Uterus (tissue), 4 donors: ENCODE data around the gene USP44. TPM values are rescaled to one million over a fixed set of nuclear protein-coding genes. Genes with fewer than 3 reads are reported as not detected.

Source experiments
- DNase-seq, 2 donors: peaks; one replicate each; pipeline ENCODE4 v3.0.0-alpha.2; 2019 to 2020
- H3K27ac ChIP-seq, 2 donors: fragments of 200-600 bp; sonication (generic); 1 replicate in 1 of 2; 2 replicates in 1 of 2; pipeline ENCODE4 v1.5.1; 2016 to 2018
- H3K27me3 ChIP-seq, 2 donors: fragments of 200-600 bp; sonication (generic); one replicate each; pipeline ENCODE4 v1.5.1; 2018 to 2019; ENCODE audit warnings: control low read depth in 1 of 2
- H3K36me3 ChIP-seq, 2 donors: fragments of 200-600 bp; sonication (generic); one replicate each; pipeline ENCODE4 v1.5.1; 2019; ENCODE audit warnings: control low read depth in 1 of 2
- H3K4me1 ChIP-seq, 2 donors: fragments of 200-600 bp; sonication (generic); one replicate each; pipeline ENCODE4 v1.5.1; 2018 to 2019; ENCODE audit warnings: control low read depth in 1 of 2
- H3K4me3 ChIP-seq, 2 donors: fragments of 200-600 bp; sonication (generic); 1 replicate in 1 of 2; 2 replicates in 1 of 2; pipeline ENCODE4 v1.5.1; 2018 to 2019; ENCODE audit warnings: mild to moderate bottlenecking in 1 of 2
- H3K9me3 ChIP-seq, 2 donors: fragments of 200-600 bp; sonication (generic); one replicate each; pipeline ENCODE4 v1.5.1; 2019; ENCODE audit warnings: control low read depth in 1 of 2
- POLR2A ChIP-seq, 2 donors: fragments of 450-650 bp; IDR thresholded peaks; one replicate each; pipeline ENCODE4 v1.6.1; 2016; ENCODE audit warnings: antibody characterized with exemption in 2 of 2, mild to moderate bottlenecking in 1 of 2, moderate library complexity in 1 of 2
- intact Hi-C: fragments of 100-400 bp; cut with DNase I; formaldehyde crosslinking; loops from one replicate; pipeline ENCODE4 v1.15.1; 2023; ENCODE audit warnings: low total_unique reads
- total RNA-seq, 4 donors: library from RNA; depleted of rRNA in 3 of 4; stranded (reverse); fragments of >200 nt in 3 of 4; gene quantifications; one replicate each; pipeline versions ENCODE4 v1.1.0 to v1.2.4, GENCODE V29; 2014 to 2023
- TF ChIP-seq, protein P1 (sequence below), 4 experiments: fragments of 200-600 bp in 2 of 4; fragments of 450-650 bp in 2 of 4; sonication (generic) in 2 of 4; IDR thresholded peaks; one replicate each; pipeline ENCODE4 v1.5.1; 2016 to 2019; ENCODE audit warnings: antibody characterized with exemption in 4 of 4, mild to moderate bottlenecking in 2 of 4, moderate library complexity in 1 of 4
- donor health status: DM: yes; HTN: yes; CAD: no.

The USP44 gene
- total RNA-seq, 4 donors from 2014 or later: 2.6 to 7.7 (median 5.0) TPM

DNA sequence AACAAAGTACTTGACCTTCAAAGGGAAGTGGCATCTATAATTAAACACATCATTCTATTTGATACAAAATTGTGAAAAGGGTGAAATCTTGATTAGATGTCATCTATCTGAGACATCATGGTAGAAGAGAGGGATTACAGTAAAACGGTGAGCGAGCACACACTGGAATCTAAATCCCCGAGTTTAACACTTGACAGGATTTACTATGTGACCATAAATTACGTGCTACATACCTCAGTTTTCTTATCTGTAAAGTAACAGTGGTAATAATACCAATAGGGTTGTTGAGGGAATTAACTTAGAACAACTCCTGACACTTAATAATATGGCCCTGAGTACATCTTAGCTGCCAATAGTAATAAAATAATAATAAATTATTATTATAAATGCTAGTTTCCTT is 13.3 kb downstream of the USP44 start:
- no peak for DNase-seq
- H3K9me3 ChIP-seq: no peaks in the 10 kb centered on the region
- TF ChIP-seq, protein P1, sequence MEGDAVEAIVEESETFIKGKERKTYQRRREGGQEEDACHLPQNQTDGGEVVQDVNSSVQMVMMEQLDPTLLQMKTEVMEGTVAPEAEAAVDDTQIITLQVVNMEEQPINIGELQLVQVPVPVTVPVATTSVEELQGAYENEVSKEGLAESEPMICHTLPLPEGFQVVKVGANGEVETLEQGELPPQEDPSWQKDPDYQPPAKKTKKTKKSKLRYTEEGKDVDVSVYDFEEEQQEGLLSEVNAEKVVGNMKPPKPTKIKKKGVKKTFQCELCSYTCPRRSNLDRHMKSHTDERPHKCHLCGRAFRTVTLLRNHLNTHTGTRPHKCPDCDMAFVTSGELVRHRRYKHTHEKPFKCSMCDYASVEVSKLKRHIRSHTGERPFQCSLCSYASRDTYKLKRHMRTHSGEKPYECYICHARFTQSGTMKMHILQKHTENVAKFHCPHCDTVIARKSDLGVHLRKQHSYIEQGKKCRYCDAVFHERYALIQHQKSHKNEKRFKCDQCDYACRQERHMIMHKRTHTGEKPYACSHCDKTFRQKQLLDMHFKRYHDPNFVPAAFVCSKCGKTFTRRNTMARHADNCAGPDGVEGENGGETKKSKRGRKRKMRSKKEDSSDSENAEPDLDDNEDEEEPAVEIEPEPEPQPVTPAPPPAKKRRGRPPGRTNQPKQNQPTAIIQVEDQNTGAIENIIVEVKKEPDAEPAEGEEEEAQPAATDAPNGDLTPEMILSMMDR (IDR thresholded peaks at IDR 0.05): no peak
- no peak for TF ChIP-seq POLR2A (IDR thresholded peaks at IDR 0.05)
- H3K27me3 ChIP-seq: no peaks in the 10 kb centered on the region
- intact Hi-C loops: loop anchor here (10.0 kb wide), 1 partner anchor 423 kb away; no protein-coding TSS in a partner anchor
- H3K4me3 ChIP-seq: no peak overlapping the region
- H3K36me3 ChIP-seq: no peaks in the 10 kb centered on the region
- H3K4me1 ChIP-seq: no peaks in the 10 kb centered on the region
- H3K27ac ChIP-seq: no peak overlapping the region

DNA sequence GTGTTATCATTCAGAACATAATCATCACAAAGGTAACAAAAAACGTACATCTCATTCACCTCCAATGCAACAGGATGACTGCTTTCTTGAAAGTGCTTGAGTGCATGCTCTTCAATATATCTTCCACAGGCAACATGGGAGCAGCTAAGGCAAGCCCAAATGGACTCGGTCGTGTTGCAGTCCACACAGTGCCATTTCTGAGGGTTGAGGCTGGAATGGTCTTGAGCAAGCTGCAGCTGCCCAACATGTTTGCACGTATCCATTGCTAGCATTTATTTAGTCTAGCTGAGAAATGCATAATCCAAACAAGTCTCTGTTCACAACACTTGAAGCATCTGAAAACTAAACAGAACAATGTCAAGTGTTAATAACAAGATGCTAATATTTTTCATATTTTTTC is 17.3 kb downstream of the USP44 start:
- no peak overlapping the region for H3K4me3 ChIP-seq
- TF ChIP-seq, protein P1 (IDR thresholded peaks at IDR 0.05): no peak
- no peak for TF ChIP-seq POLR2A (IDR thresholded peaks at IDR 0.05)
- no peaks in the 10 kb centered on the region for H3K4me1 ChIP-seq
- H3K36me3 ChIP-seq: no peaks in the 10 kb centered on the region
- DNase-seq: no peak
- H3K9me3 ChIP-seq: no peaks in the 10 kb centered on the region
- H3K27me3 ChIP-seq: no peaks in the 10 kb centered on the region
- intact Hi-C loops: loop anchor here (10.0 kb wide), 1 partner anchor 419 kb away; no protein-coding TSS in a partner anchor
- H3K27ac ChIP-seq: no peak overlapping the region

DNA sequence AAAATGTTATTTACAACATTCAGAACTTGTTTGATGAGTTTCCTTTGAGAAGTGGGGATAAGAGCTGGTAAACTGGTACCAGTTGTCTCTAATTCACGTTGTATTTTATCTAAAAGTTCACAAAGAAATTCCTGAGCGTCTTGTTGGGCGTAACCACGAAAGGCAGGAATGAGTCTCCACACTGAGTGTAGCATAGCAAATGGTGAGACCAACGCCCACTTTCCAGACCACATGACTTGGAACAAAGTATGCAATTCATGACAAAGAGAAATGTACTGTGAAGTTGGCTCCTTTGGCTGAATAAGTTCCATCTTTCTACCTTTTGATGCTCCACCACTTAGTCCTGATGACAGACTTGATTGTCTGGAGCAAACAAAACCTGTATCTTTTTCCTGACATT is 18.4 kb downstream of the USP44 start:
- Histone ChIP-seq H3K27ac (no peak overlapping the region), H3K36me3 (no peaks in the 10 kb centered on the region), H3K4me3 (no peak overlapping the region), H3K27me3 (no peaks in the 10 kb centered on the region), H3K4me1 (no peaks in the 10 kb centered on the region), H3K9me3 (no peaks in the 10 kb centered on the region)
- intact Hi-C loops: loop anchor here (10.0 kb wide), 1 partner anchor 418 kb away; no protein-coding TSS in a partner anchor
- no peak for DNase-seq
- no peak for TF ChIP-seq POLR2A (IDR thresholded peaks at IDR 0.05)
- TF ChIP-seq, protein P1 (IDR thresholded peaks at IDR 0.05): no peak

DNA sequence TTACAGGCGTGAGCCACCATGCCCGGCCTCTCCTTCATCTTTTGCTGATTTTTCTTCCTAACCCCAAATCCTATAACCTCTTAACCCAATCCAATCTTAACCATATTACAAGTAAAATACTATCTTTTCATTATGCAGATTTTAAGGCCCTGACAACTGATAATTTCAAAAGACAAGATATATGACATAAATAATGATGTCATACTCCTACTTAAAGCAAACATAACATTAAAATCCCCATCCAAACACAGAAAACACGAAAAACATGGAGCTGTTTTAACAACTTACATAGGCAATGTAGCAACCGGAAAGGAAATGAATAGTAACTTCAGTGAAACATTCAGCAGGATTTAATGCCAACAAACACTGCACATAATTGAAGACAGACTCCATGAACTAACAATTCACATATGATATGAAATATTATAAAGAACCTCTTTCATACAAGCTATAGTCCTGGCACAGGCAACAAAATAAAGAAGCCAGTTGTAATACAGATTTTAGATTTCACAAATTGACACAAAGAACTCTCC is 21.5 kb downstream of the USP44 start:
- DNase-seq: no peak
- TF ChIP-seq POLR2A (IDR thresholded peaks at IDR 0.05): no peak
- TF ChIP-seq, protein P1 (IDR thresholded peaks at IDR 0.05): no peak
- intact Hi-C loops: loop anchor here (10.0 kb wide), 1 partner anchor 415 kb away; no protein-coding TSS in a partner anchor
- Histone ChIP-seq H3K27me3 (no peaks in the 10 kb centered on the region), H3K4me1 (no peaks in the 10 kb centered on the region), H3K36me3 (no peaks in the 10 kb centered on the region), H3K27ac (no peak overlapping the region), H3K4me3 (no peak overlapping the region), H3K9me3 (no peaks in the 10 kb centered on the region)

DNA sequence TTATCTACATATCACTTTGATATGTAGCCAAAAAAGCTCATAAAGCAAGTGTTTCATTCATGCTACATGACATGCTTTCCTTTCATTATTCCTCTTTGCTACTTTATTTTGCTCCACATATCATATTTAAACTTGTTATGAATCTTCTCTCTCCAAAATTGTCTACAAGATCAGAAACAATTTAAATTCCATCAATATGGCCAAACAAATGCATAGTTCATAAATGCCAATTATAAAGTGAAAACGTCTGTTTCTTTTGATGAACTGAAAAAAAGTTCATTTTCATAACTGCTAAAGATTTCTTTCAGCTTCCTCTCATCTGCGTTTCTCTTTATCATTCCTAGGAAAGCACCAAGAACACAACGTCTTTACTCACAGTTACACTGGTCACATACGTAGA is 22.8 kb downstream of the USP44 start:
- intact Hi-C loops: no loop called here
- Histone ChIP-seq H3K9me3 (no peaks in the 10 kb centered on the region), H3K27me3 (no peaks in the 10 kb centered on the region), H3K27ac (no peak overlapping the region), H3K36me3 (no peaks in the 10 kb centered on the region), H3K4me1 (no peaks in the 10 kb centered on the region), H3K4me3 (no peak overlapping the region)
- no peak for DNase-seq
- no peak for TF ChIP-seq POLR2A (IDR thresholded peaks at IDR 0.05)
- TF ChIP-seq, protein P1 (IDR thresholded peaks at IDR 0.05): no peak
